Raji (cell line): ENCODE results near the gene DNAAF1.
A peak's percentile ranks its signal among the peaks of the same experiment; 100 is the strongest.

ENCODE experiments used
- POLR2A ChIP-seq: IDR thresholded peaks from 2 replicates; pipeline ENCODE4 v1.6.1; 2011; ENCODE audit warnings: low read depth, low read length, control low read depth; ENCODE audit not compliant: insufficient read depth

DNAAF1 gene

DNA sequence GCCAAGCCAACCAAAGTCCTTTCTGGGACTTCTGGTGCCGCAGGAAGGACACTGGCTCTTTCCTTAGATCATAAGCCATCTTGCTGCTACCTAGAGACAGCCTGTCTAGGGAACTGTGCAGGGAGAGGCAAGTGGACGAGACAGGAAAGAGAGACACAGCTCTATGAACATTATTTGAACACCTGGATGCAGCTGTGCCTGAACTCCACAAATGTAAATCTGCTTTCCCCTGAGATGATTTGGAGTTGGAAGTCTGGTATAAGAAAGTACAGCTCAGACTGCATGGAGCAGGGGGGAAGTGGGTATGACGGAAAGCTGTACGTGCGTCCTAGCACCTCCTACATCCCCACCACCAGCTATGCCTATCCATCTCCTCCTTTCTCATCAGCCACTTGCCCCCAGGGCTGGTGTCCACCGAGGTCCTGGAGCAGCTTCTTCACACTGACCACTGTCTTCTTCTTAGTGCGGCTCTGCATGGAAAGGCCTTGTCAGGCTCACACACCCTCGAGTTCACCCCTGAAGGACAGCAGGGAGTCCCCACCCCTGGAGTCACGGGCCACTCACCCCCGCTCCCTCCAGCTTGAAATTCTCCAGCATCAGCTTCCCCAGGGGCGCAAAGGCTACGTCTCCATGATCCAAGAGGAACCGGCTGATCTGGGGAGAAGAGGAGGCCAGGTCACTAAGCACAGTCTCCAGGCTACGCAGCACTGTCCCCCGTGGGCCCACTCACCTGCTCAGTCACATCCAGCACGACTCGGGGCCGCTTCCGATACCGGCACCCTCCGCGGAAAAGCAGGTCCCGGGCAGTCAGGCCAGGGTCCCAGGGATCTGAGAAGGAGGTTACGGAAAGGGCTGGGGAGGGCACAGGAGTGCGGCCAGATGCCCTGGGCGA lies 37.8 kb downstream of the DNAAF1 start:
- TF ChIP-seq POLR2A, result no peak

- no peak for TF ChIP-seq POLR2A
These were observed 38.4 kb downstream of the DNAAF1 start for GRCh38 chr16:84183572-84183875.

DNA sequence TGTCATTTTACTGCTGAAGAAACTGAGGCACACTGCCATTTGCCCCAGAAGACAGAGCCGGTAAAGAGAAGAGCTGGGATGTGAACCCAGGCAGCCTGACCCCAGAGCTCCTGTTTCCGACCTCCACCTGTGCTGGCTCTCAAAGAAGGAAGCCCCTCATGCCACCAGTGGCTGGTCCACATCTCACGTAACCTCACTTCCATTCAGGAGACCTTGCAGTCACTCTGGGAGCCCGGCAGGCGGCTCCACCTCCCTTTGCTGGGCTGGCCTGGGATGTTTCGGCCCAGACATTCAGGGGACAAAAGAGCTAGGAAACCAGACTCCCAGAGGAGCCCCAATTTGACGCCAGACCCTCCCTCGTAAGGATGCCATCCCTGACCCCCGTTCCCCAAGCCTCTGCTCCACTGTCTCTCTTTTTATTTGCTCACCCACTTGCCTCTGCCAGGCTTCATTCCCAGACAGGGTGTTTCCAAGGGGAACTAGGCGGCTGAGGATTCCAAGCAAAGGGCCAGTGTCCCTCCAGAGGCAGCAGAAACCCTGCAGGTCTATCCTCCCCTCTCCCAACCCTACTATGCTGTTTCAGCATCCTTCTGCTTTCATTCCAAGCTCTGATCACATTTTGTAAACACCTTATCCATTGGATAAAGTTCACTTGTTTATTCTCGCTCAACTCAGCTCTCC lies 38.9 kb downstream of the DNAAF1 start:
- no peak for TF ChIP-seq POLR2A

GRCh38 chr16:84184775-84185174 lies 39.7 kb downstream of the DNAAF1 start:
- no peak for TF ChIP-seq POLR2A

- TF ChIP-seq POLR2A, result peak; percentile 84
These were observed 41.8 kb downstream of the DNAAF1 start, which contains the start of gene TAF1C for GRCh38 chr16:84186685-84187437. TSS of gene TAF1C (minus strand) at chr16:84187057. CDS start at chr16:84184988, 2,069 bp downstream.

DNA sequence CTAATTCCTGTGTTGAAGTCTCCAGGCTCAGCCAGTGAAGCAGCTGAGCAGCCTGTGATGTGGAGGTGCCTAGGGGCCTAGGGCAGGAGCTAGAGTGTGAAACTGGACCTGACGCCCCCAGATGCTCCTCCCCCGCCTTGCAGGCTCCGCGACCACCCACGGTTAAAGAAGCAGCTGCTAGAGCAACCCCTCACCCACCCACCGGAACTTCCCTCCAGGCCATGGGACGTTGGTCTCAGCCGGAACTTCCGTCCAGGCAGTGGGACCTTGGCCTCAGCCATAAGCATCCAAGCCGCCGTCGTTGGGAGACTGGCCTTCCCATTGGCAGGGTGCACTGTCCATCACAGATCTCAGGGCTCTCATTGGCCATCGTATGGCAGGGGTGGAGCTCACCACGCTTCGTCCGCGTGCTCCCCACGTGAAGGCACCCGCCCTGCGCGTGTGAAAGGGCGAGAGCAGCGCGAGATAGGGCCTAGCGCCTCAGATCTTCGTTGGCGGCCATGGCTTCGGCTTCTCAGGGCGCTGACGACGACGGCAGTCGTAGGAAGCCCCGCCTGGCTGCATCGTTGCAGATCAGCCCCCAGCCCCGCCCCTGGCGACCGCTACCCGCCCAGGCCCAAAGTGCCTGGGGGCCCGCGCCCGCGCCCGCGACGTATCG lies 45.8 kb downstream of the DNAAF1 start, which contains the start of gene ADAD2:
Gene ADAD2, plus strand, starts transcription at position 427 of the 658 bp plus-strand sequence. Its CDS starts 74 bp downstream, at position 501.
- no peak for TF ChIP-seq POLR2A

GRCh38 chr16:84191466-84191865 lies 46.4 kb downstream of the DNAAF1 start:
- TF ChIP-seq POLR2A, result no peak

DNA sequence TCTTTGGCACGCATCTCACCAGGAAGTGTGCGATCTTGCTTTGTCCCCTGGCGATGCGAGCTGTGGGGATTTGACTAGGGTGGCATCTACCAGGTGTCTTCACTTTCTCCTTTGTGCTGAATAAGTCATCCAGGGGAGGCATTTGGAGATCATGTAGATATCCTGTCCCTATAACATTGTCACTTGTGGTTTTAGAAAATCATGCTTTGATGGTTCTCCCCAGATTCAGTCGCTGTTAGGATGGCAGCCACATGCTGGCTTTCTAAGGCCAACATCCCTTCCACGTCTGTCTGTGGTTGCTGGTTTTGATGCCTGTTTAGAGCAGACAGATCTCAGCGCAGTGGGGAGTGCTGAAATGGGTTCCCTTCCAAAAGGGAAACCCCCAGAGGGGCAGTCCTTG lies 48.4 kb downstream of the DNAAF1 start:
- TF ChIP-seq POLR2A, result no peak

DNA sequence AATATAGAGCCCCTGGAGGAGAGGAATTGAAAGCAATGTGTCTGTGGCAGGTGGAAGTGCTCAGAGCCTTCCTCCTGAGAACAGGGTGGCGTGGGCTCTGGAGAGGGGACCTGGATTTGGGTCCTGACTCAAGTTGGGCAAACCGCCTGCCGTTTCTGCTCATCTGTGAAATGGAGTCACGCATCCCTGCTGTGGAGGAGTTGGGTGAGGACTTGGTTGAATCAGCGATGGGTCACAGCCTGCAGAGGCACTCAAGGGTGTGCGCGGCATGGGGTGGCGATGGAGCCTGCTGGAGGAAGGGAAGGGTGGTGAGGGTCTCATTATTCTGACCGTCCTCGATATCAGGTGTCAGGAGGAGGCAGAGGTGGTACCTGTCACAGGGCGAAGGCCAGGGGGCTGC lies 48.9 kb downstream of the DNAAF1 start:
- TF ChIP-seq POLR2A, result no peak

- no peak for TF ChIP-seq POLR2A
These were observed 49.5 kb downstream of the DNAAF1 start for GRCh38 chr16:84194470-84195200.

DNA sequence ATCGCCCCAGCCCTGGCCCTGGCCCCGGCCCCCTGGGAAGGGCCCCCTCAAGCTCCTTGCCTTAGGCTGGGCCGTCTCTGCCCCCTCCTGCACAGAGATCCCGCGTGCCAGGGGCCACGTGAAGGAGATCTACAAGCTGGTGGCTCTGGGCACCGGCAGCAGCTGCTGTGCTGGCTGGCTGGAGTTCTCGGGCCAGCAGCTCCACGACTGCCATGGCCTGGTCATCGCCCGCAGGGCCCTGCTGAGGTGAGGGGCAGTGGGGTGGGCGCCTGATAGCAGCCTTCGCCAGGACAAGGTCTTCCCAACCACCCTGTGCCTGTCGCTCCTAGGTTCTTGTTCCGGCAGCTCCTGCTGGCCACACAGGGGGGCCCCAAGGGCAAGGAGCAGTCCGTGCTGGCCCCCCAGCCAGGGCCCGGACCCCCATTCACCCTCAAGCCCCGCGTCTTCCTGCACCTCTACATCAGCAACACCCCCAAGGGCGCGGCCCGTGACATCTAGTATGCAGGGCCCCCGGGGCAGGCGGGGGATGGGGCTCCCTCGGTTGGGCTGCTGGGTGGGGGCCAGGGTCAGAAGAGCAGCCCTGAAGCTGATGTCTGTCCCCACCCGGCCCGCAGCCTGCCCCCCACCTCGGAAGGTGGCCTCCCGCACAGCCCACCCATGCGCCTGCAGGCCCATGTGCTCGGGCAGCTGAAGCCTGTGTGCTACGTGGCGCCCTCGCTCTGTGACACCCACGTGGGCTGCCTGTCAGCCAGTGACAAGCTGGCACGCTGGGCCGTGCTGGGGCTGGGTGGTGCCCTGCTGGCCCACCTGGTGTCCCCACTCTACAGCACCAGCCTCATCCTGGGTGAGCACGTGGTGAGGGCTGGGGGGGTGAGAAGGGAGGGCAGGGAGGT lies 50.3 kb downstream of the DNAAF1 start:
- no peak for TF ChIP-seq POLR2A

GRCh38 chr16:84196101-84196500 lies 51.0 kb downstream of the DNAAF1 start:
- no peak for TF ChIP-seq POLR2A

DNA sequence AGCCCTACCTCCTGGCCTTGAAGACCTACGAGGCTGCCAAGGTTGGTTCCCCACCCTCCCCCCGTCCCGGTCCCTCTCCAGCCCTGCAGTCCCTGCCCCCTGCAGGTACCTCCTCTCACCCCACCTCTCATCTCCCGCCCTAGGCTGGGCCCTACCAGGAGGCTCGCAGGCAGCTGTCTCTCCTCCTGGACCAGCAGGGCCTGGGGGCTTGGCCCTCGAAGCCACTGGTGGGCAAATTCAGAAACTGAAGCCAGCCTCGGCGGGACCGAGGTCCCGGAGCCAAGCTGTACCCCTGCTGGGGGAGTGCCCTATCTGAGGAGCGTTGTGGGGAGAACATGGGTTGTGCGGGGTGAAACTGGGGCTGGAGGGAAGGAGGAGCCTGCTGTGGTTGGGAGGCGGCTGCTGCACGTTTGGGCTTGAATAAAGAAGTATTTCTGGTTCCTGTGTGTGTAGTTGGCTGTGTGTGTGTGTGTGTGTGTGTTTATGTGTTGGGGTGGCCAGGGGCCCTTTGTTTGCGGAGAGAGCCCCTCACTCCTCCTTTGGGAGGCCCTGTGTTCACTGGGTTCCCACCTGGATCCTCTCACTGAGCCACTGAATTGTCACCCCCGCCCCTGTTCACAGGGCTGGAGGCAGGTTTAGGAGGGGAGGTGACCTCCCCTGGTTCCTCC lies 51.8 kb downstream of the DNAAF1 start:
- TF ChIP-seq POLR2A, result no peak

- TF ChIP-seq POLR2A, result no peak
These were observed 52.5 kb downstream of the DNAAF1 start for GRCh38 chr16:84197466-84198128.
